ENCODE measurements around the gene RPL10L.

GRCh38 chr14:46672128-46672527 lies 20.5 kb upstream of the RPL10L start:
- TF ChIP-seq CTCF (IDR thresholded peaks at IDR 0.05) (no peak), POLR2AphosphoS5 (IDR thresholded peaks at IDR 0.05) (no peak), POLR2A (IDR thresholded peaks at IDR 0.05; ENCODE audit: low read depth) (no peak)
